ENCODE measurements around the gene AQP1. TPM values are rescaled to one million over a fixed set of nuclear protein-coding genes. Genes with fewer than 3 reads are reported as not detected.
A peak's percentile ranks its signal among the peaks of the same experiment; 100 is the strongest.

The AQP1 gene
- total RNA-seq, 1 donor from 2014 or later = 1.4 TPM

- Mint-ChIP-seq H3K9me3 (no peaks in the 10 kb centered on the region), H3K36me3 (ENCODE audit: low read depth) (no peaks in the 10 kb centered on the region), H3K4me3 (no peak overlapping the region), H3K4me1 (no peaks in the 10 kb centered on the region), H3K27ac (ENCODE audit: unreplicated experiment) (no peak overlapping the region), H3K27me3 (ENCODE audit: low read depth) (no peaks in the 10 kb centered on the region)
- TF ChIP-seq CTCF (conservative IDR thresholded peaks at IDR 0.05) = no peak
- DNase-seq (ENCODE audit: low read depth, low spot score) = no peak
These were observed 9.2 kb upstream of the AQP1 start for GRCh38 chr7:30902466-30902865.

GRCh38 chr7:30903146-30903545 lies 8.5 kb upstream of the AQP1 start:
- Mint-ChIP-seq H3K27me3 (ENCODE audit: low read depth) (no peaks in the 10 kb centered on the region), H3K36me3 (ENCODE audit: low read depth) (no peaks in the 10 kb centered on the region), H3K9me3 (no peaks in the 10 kb centered on the region), H3K4me3 (no peak overlapping the region), H3K4me1 (no peaks in the 10 kb centered on the region), H3K27ac (ENCODE audit: unreplicated experiment) (peak overlapping the region; percentile 57)
- no peak for DNase-seq (ENCODE audit: low read depth, low spot score)
- TF ChIP-seq CTCF (conservative IDR thresholded peaks at IDR 0.05) = no peak

GRCh38 chr7:30904561-30904960 lies 7.1 kb upstream of the AQP1 start:
- Mint-ChIP-seq H3K27ac (ENCODE audit: unreplicated experiment) (no peak overlapping the region), H3K27me3 (ENCODE audit: low read depth) (no peaks in the 10 kb centered on the region), H3K4me3 (no peak overlapping the region), H3K36me3 (ENCODE audit: low read depth) (no peaks in the 10 kb centered on the region), H3K4me1 (no peaks in the 10 kb centered on the region), H3K9me3 (no peaks in the 10 kb centered on the region)
- DNase-seq (ENCODE audit: low read depth, low spot score) = no peak
- no peak for TF ChIP-seq CTCF (conservative IDR thresholded peaks at IDR 0.05)

- no peak overlapping the region for H3K27ac Mint-ChIP-seq (ENCODE audit: unreplicated experiment)
- DNase-seq (ENCODE audit: low read depth, low spot score) = no peak
- no peaks in the 10 kb centered on the region for H3K27me3 Mint-ChIP-seq (ENCODE audit: low read depth)
- no peak overlapping the region for H3K4me3 Mint-ChIP-seq
- no peaks in the 10 kb centered on the region for H3K4me1 Mint-ChIP-seq
- H3K36me3 Mint-ChIP-seq (ENCODE audit: low read depth) = no peaks in the 10 kb centered on the region
- H3K9me3 Mint-ChIP-seq = no peaks in the 10 kb centered on the region
- no peak for TF ChIP-seq CTCF (conservative IDR thresholded peaks at IDR 0.05)
These were observed 6.3 kb upstream of the AQP1 start for GRCh38 chr7:30905078-30906012.

- H3K27ac Mint-ChIP-seq (ENCODE audit: unreplicated experiment) = no peak overlapping the region
- DNase-seq (ENCODE audit: low read depth, low spot score) = no peak
- H3K4me3 Mint-ChIP-seq = no peak overlapping the region
- H3K27me3 Mint-ChIP-seq (ENCODE audit: low read depth) = no peaks in the 10 kb centered on the region
- no peaks in the 10 kb centered on the region for H3K9me3 Mint-ChIP-seq
- H3K4me1 Mint-ChIP-seq = no peaks in the 10 kb centered on the region
- H3K36me3 Mint-ChIP-seq (ENCODE audit: low read depth) = no peaks in the 10 kb centered on the region
- no peak for TF ChIP-seq CTCF (conservative IDR thresholded peaks at IDR 0.05)
These were observed 5.6 kb upstream of the AQP1 start for GRCh38 chr7:30906014-30906413.

All from neural crest cell (in vitro differentiated cells).